HG03175 (cell line): ENCODE results near the gene VASH2.

Experiments
- ATAC-seq: cut with Tn5 transposase; IDR thresholded peaks from one replicate; pipeline ENCODE4 v1.9.1; 2021; ENCODE audit warnings: mild to moderate bottlenecking, moderate library complexity; ENCODE audit not compliant: unreplicated experiment

The VASH2 gene

DNA sequence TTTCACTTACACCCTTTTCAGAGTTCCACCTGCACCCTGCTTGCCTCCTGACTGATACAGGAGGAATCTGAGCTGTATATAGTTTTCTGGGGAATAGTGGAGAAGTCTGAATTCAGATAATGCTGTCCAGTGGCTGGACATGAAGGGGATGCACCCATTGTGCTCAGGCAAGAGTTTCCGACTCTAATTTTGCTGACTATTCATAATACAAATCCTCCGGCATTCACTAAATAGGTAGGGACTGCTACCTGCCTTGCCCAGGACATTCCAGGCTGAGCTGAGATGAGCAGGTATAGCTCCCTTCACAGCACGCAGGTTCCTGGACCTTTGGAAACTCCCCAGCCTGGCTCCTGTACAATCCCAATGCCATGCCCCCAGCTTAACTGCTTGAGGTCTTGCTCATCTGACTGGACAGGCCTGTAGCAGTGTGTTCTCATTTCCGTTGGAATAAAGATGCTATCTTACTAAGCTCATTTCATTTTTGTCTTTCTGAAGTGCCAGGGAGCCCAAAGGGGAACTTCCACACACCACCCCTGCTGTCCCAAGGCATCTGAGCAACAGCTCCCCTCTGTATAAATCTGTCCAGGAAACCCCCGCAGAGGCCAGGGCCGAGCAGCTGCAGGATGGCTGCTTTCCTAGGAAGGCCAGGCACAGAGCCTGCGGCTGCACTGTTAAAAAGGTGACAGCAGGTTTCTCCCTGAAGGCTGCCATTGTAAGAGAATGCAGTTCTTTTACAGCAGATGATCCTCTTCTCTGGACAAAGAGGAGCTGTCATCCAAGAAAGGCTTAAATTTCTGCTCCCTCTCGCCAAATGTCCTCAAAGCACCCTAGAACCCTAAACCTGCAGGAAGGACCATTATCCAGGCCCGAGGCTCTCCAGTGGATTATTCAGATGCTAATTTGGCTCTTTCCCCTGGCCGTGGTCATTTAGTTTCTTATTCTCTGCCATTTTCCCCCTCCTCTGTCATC lies 21.7 kb upstream of the VASH2 start:
- no peak for ATAC-seq

DNA sequence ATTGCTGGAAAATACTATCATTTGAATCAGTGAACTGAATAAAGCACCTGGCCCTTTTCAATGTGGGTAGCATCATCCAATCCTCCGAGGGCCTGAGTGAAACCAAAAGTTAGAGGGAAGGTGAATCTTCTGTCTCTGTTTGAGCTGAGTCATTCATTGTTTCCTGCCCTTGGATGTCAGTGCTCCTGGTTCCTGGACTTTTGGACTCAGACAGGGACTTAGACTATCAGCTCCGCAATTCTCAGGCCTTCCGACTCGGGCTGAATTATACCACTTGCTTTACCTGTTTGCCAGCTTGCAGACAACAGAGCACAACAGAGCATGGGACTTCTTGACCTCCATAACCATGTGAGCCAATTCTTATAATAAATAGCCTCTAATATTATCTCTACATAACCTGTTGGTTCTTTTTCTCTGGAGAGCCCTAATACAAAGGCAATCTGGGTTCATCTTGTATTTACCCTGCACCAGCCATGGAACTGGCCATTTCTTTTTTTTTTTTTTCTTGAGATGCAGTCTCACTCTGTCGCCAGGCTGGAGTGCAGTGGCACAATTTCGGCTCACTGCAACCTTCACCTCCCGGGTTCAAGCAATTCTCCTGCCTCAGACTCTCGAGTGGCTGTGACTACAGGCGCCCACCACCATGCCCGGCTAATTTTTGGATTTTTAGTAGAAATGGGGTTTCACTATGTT lies 19.2 kb upstream of the VASH2 start:
- ATAC-seq, result no peak

DNA sequence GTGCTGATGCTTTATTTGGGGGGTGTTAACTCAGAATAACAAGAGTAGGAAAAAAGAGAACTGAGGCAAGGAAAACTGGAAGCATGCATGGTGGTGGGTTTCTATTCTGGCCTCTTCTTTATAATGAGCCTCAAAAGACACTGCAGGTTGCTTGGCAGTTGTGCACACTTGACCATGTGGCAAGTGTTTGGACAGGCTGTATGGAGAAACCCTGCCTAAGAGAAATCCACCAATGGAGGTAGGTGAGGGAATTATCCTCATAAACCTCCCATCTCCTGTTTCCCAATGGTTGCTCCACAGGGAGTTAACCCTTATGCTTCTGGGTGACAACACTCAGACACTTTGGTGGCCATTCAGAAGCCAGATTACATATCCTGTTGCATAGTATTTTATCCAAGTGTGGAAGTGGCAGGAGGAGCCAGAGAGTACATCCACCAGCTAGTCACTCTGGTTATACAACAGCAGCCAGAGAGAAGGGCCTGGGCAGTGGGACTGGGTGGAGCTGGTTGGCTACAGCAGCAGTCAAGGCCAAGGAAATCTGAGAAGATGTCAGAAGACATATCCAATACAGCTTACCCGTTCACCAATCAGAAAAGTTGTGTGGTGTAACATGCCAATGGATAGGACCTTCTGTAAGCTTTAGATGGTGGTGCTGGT lies 16.4 kb upstream of the VASH2 start:
- no peak for ATAC-seq

DNA sequence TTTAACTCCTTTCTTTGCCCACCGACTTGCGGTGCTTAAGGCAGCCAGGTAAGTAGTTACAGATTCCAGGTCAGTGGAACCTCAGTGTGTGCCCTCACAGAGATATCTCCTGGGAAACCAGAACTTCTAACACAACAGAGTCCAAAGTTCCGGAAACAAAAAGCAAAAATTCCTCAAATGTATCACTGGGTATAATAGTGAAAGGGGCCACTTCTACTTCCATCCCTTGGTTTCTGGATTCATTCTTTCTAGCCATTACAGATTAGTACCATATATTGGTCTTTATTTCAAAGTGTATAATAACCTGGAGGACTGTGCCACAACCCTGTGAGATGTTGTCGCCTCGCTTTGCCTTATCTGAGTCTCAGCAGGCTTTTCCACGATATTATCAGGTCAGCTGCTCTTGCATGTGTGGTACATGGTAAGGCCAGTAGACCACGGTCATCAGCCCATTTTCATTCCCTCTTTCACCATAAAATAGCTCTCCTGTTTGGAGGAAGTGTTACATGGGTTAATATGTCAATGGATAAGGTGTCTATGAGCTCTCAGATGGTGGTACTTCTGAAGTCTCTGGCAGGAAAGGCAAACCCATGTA lies 14.9 kb upstream of the VASH2 start:
- no peak for ATAC-seq

DNA sequence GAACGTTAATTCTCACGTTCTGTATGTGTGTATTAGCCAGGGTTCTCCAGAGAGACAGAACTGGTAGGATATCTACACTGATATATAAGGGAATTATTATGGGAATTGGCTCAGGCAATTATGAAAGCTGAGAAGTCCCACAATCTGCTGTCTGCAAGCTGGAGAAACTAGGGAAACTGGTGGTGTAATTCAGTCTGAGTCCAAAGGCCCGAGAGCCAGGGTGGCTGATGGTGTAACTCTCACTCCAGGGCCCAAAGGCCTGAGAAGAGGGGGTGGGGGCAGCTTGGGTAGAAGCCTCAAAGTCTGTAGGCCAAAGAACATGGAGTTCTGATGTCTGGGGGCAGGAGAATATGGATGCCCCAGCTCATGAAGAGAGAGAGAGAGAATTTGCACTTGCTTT lies 13.3 kb upstream of the VASH2 start:
- ATAC-seq, result no peak

DNA sequence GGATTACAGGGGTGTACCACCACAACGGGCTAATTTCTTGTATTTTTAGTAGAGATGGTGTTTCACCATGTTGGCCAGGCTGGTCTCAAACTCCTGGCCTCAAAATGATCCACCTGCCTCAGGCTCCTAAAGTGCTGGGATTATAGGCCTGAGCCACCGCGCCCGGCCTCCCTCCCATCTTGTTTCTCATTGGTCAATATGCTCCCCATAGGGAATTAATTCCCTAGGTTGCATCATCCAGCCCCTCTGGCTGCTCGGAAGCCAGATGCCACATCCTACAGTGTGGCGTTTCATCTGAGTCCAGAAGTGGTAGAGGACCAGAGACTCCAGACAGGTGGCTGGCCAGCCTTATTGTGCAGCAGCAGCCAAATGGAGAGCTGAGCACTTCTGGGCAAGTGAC lies 11.5 kb upstream of the VASH2 start:
- ATAC-seq, result no peak

DNA sequence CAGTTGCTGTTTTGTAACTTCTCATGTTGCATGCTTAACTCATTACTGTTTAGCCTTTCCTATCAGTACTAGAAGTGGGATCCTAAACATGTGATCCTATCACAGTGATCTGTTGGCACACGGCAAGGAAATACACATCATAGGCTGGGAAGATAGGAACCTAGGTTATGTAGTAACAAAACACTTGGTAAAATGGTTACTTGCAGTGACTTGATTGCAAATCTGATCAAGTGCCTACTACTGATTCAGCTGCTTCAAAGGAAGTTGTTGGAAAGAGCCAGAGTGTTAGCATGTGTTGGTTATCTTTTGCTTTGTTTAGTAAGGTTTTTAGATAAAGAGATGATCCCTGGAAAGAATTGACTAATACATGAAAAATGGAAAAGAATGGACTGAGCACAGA lies 8.9 kb upstream of the VASH2 start:
- ATAC-seq, result no peak

DNA sequence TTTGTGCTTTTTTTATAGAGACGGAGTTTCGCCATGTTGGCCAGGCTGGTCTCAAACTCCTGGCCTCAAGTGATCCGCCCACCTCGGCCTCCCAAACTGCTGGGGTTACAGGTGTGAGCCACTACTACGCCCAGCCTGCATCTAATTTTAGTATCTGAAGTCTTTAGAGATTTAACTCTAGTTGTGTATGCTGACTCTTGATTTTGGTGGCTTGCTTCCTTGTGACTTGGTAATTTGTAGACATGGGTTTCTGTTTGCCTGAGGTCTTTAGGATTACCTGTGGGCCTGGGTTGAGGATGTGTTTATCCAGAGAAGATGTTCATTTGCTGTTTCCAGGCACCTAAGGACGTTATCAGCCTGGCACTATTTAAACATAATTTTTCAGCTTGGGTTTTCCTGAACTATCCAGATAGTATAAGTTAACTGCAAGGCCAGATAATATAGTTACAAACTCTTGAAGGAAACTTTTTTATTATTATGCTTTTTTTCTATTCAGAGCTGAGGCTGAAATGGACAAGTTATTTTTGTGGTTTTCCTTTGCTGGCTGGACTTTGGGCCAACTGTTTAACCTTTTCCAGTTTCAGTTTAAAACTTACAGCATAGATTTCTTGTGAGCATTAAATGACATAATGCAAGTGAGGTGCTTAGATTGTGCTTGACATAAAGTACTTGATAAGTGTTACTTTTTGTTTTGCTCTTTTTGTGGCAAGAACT lies 7.5 kb upstream of the VASH2 start:
- no peak for ATAC-seq

DNA sequence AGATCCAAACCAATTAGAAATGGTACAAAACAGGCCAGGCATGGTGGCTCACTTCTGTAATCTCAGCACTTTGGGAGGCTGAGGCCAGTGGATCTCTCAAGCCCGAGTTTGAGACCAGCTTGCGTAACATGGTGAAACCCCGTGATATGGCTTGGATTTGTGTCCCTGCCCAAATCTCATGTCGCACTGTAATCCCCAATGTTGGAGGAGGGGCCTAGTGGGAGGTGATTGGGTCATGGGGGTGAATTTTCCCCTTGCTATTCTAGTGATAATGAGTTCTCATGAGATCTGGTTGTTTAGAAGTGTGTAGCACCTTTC lies 7.0 kb upstream of the VASH2 start:
- no peak for ATAC-seq

DNA sequence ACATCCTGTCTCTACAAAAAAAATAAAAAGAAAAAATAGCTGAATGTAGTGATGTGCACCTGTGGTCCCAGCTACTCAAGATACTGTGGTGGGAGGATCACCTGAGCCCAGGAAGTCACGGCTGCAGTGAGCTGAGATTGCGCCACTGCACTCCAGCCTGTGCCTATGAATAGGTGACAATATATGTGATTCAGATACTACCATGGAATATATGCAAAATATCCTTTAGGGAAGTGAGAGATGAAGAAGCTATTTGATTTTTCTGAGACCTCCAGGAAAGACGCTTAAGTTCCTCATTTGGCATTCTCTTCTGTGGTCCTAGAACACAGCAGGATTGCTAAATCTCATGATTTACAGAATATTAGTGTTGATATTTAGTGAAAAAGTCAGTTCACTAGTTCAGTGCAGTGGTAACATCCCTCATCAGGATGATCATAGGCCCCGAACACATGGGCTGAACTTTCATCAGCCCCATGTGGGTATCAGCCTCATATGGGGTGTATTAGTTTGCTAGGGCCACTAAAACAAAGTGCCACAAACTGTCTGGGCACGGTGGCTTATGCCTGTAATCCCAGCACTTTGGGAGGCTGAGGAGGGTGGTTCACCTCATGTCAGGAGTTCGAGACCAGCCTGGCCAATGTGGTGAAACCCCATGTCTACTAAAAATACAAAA lies 6.0 kb upstream of the VASH2 start:
- ATAC-seq, result no peak

DNA sequence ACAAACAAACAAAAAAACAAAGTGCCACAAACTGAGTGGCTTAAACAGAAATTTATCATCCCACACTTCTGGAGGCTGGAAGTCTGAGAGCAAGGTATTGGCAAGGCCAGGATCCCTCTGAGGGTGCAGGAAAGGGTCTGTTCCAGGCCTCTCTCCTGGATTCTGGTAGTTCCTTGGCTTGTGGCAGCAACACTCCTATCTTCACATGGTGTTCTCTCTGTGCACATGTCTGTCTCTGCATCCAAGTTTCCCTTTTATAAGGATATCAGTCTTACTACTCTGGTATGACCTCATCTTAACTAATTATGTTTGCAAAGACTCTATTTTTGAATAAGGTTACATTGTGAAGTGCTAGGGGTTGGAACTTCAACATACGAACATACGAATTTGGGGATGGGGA lies 5.3 kb upstream of the VASH2 start:
- no peak for ATAC-seq

DNA sequence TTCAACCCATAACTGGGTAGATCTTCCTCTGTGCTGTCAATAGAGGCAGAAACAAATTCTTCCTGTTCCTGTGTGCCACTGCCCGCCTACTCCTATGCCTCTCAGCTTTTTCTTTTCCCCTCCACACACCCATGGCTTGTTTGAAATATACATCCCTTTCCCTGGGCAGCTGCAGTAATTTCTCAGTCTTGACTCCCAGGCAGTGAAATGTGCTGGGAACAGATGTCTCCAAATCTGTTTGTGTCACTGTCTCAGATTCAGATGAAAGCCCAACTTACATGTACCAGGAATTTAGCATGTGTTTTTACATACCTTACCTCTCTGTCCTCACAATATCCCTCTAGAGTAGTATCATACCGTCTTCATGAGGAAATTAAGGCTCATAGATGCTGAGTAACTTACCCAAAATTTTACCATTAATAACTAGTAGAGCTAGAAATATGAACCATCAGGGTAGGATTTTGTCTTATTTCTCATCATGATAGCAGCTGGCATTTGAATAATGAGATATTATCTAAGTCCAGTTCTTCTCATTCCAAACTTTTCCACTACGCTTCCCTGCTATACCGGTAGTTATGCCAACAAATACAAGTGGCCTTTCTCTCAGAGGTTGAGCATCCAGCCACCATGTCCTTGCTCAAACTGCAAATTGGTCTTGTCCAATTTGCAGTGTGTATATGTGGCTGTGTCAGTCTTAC lies 4.7 kb upstream of the VASH2 start:
- ATAC-seq, result no peak

DNA sequence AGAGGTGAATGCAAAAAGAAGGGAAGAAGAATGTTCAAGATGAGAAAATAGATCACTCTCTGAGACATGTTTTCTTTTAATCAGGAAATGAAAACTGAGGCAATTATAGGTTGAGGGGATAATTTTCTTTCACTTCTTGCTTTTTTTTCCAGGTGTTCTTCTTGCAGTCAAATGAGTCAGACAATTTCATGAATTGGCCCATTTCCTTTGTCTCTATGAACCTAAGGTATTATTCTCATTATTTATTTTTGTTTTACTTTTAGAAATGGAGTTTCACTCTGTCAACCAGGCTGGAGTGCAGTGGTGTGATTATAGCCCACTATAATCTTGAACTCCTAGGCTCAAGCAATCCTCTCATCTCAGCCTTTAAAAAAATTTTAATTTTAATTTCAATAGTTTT lies 3.5 kb upstream of the VASH2 start:
- no peak for ATAC-seq

DNA sequence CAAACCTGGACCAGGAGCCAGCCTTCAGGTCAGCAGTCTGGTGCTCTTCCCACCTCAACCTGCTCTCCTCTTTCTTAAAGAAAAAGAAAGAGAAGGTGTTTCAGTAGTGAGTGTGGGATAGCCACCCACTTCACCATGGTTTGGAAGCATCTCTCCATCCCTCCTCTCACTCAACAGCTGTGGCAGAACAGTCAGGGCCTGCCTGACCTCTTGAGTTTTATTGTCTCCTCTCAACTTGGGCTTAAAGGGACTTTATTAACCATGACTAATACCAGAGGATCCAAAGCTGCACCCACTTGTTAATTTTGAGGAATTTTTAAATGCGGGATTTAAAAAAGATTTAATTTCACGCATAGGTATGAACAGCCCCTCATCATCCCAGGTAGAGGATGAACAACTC lies 570 bp upstream of the VASH2 start:
- no peak for ATAC-seq

DNA sequence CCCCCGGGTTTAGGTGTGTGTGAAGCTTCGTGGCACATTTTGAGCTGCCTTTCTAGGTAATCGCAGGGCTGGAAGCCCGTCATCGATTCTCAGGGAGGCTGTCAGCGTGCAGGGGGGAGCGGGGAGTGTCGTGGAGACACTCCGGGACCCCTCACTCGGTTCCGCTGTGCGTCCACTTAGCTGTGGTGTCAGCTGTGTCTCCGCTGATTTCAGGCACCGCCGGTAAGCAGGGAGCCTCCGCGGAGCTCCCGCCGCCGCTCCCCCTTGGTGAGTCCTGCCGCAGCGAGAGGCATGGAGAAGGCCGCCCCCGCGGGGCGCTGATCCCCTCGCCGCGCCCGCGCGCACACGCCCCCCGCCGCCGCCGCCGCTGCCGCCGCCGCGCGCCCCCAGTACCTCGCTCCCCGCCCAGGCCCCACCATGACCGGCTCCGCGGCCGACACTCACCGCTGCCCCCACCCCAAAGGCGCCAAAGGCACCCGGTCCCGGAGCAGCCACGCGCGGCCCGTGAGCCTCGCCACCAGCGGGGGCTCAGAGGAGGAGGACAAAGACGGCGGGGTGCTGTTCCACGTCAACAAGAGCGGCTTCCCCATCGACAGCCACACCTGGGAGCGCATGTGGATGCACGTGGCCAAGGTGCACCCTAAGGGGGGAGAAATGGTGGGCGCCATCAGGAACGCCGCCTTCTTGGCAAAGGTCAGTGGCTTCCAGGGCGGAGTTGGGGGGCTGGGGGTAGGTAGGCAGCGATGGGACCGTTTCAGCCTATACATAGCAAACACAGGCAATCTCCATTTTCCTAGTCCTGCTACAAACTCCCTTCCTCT lies 995 bp downstream of the VASH2 start:
- peak; percentile 5 for ATAC-seq

DNA sequence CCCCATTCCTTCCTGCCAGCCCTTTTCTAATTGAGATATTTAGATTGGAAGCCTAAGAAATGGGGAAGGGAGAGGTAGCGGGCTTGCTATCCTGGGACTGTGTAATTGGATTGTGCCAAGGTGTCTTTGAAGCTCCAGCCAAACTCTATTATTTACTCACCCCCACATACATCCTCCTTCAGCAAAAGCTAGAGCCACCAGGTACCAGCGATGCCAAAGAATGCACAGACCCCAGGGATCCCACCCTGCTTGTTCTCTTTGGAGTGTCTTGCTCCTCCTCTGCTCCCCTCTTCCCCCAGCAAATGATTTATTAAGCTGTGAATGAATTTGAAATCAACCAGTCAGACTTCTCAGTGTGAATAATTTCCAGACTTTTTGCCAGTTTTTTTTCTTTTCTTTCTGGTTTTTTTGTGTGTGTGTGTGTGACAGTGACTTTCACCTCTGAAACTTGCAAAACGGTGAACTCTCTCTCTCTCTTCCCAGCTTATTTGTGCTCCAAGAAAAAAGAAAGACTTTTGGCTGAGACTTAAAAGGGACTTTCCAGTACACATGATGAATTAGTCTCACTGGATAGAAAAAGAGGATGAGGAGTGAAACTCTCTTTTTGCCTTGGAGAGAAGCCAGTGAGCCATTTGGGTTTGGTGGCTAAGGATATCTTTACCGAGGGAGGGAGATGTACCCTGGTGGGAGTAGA lies 1.8 kb downstream of the VASH2 start:
- no peak for ATAC-seq

DNA sequence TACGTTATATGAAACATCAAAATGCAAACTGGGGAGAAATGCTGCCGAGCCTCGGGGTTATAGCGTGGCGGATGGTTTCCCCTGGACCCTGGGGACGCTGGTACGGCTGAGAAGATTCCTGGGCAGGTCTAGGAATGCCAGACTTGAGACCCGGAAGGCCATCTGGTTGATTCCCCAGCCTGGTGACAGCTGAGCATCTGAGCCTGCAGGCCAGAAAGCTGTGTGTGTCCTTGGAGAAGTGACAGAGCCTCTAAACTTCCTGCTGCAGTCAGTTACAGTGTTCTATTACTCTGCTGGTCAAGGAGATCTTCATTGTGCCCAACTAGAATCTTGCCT lies 2.3 kb downstream of the VASH2 start:
- no peak for ATAC-seq

DNA sequence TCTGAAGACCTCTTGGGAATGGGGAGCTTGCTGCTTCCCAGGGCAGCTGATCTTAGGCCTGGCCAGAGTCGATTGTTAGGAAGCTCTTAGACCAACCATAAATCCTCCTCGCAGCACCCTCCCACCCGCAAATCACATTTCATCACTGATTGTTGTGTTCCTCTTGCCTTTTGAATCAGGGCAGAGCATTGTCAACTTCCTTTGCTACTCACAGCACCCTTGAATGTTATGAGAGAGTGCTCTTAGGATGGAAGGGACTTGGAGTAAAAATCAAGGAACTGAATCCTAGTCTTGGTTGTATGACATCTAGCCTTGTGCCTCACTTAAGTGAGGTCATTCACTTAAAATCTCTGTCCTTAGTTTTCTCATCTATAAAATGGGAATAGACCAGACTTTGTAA lies 3.0 kb downstream of the VASH2 start:
- no peak for ATAC-seq
